Astrocyte (in vitro differentiated cells and primary cell): ENCODE results near the gene ALLC.

Source experiments
- EZH2 ChIP-seq: IDR thresholded peaks from 2 replicates; pipeline ENCODE4 v1.6.1; 2012; ENCODE audit warnings: mild to moderate bottlenecking, low read length, inconsistent platforms; ENCODE audit not compliant: insufficient read depth
- TF ChIP-seq, protein P1 (sequence below): IDR thresholded peaks from 2 replicates; pipeline ENCODE4 v1.5.1; 2011; ENCODE audit warnings: low read depth, mild to moderate bottlenecking, inconsistent platforms, low read length, moderate library complexity; ENCODE audit not compliant: insufficient read depth

DNA sequence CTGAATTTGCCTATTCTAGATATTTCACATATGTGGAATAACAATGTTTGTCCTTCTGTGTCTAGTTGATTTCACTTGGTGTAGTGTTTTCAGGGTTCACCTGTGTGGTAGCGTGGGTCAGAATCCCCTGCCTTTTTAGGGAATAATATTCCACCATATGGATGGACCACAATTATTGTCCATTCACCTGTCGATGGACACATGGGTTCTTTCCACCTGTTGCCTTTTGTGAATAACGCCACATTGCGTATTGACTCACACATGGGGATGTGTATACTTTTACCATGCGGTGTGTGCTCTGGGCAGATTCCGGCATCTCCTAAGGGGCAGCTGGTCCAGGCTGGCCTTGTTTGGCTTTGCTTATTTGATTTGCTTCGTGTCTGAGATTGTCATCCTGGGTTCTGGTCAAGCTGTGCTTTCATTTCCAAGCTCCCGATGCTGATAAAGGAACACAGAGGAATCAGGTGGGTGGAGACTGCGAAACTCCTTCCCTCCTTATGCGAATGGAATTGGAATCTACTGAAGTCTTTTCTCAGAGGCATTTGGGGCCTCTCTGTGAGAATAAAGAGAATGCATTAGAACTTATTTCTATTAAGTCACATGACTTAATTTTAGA is 18.9 kb upstream of the ALLC start:
- no peak for TF ChIP-seq EZH2
- TF ChIP-seq, protein P1, sequence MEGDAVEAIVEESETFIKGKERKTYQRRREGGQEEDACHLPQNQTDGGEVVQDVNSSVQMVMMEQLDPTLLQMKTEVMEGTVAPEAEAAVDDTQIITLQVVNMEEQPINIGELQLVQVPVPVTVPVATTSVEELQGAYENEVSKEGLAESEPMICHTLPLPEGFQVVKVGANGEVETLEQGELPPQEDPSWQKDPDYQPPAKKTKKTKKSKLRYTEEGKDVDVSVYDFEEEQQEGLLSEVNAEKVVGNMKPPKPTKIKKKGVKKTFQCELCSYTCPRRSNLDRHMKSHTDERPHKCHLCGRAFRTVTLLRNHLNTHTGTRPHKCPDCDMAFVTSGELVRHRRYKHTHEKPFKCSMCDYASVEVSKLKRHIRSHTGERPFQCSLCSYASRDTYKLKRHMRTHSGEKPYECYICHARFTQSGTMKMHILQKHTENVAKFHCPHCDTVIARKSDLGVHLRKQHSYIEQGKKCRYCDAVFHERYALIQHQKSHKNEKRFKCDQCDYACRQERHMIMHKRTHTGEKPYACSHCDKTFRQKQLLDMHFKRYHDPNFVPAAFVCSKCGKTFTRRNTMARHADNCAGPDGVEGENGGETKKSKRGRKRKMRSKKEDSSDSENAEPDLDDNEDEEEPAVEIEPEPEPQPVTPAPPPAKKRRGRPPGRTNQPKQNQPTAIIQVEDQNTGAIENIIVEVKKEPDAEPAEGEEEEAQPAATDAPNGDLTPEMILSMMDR = no peak
